ENCODE data around the gene FARS2.
A peak's percentile ranks its signal among the peaks of the same experiment; 100 is the strongest.

FARS2 gene

GRCh38 chr6:5276581-5276980 lies 15.3 kb downstream of the FARS2 start:
- no peak overlapping the region for H3K27ac ChIP-seq (ENCODE audit: insufficient read depth in 1 of 2, low read depth in 1 of 2, low read length in 2 of 2, poor library complexity in 1 of 2, severe bottlenecking in 2 of 2)
- peaks cover 0 to 3% (median 0%) of the 10 kb centered on the region in 5 experiments for H3K9me3 ChIP-seq (ENCODE audit: control extremely low read depth in 1 of 5, control insufficient read depth in 4 of 5, insufficient read depth in 2 of 5, low read depth in 1 of 5, low read length in 4 of 5)
- ChIA-PET CTCF (interaction anchor here (0.7 to 1.1 kb wide), 4 partner anchors 10 to 27 kb away, joined by 3 read pairs; no protein-coding TSS in a partner anchor), POLR2A (no interaction called here)
- 100% methylated on average over 1 of the region's 2 CpGs for WGBS (ENCODE audit: insufficient coverage)
- H3K4me1 ChIP-seq (ENCODE audit: control extremely low read depth in 1 of 4, control insufficient read depth in 4 of 4, insufficient read depth in 4 of 4, low read length in 3 of 4) = peaks cover 0 to 18% (median 7%) of the 10 kb centered on the region in 4 experiments
- DNase-seq = no peak
- no peaks in the 10 kb centered on the region for H3K27me3 ChIP-seq (replicated peaks in 2 of 5; ENCODE audit: control insufficient read depth in 4 of 5, insufficient read depth in 5 of 5, low read length in 4 of 5)
- no peak overlapping the region for H3K4me3 ChIP-seq (ENCODE audit: control insufficient read depth in 1 of 7, extremely low read depth in 1 of 7, insufficient read depth in 4 of 7, low read depth in 2 of 7, low read length in 6 of 7)
- no peaks in the 10 kb centered on the region for H3K36me3 ChIP-seq (ENCODE audit: control insufficient read depth in 4 of 4, insufficient read depth in 4 of 4, low read length in 3 of 4)

GRCh38 chr6:5277589-5277988 lies 16.3 kb downstream of the FARS2 start:
- no peak overlapping the region for H3K27ac ChIP-seq (ENCODE audit: insufficient read depth in 1 of 2, low read depth in 1 of 2, low read length in 2 of 2, poor library complexity in 1 of 2, severe bottlenecking in 2 of 2)
- CTCF ChIA-PET = interaction anchor here (0.7 to 1.1 kb wide), 3 partner anchors 11 to 26 kb away, joined by 3 read pairs; no protein-coding TSS in a partner anchor
- H3K9me3 ChIP-seq (ENCODE audit: control extremely low read depth in 1 of 5, control insufficient read depth in 4 of 5, insufficient read depth in 2 of 5, low read depth in 1 of 5, low read length in 4 of 5) = peaks cover 0 to 3% (median 0%) of the 10 kb centered on the region in 5 experiments
- no peak overlapping the region for H3K4me3 ChIP-seq (ENCODE audit: control insufficient read depth in 1 of 7, extremely low read depth in 1 of 7, insufficient read depth in 4 of 7, low read depth in 2 of 7, low read length in 6 of 7)
- DNase-seq = no peak
- H3K36me3 ChIP-seq (ENCODE audit: control insufficient read depth in 4 of 4, insufficient read depth in 4 of 4, low read length in 3 of 4) = no peaks in the 10 kb centered on the region
- POLR2A ChIA-PET = no interaction called here
- no CpG with 5 or more reads among the region's 3 CpGs for WGBS (ENCODE audit: insufficient coverage)
- no peaks in the 10 kb centered on the region for H3K27me3 ChIP-seq (replicated peaks in 2 of 5; ENCODE audit: control insufficient read depth in 4 of 5, insufficient read depth in 5 of 5, low read length in 4 of 5)
- H3K4me1 ChIP-seq (ENCODE audit: control extremely low read depth in 1 of 4, control insufficient read depth in 4 of 4, insufficient read depth in 4 of 4, low read length in 3 of 4) = peaks cover 0 to 18% (median 7%) of the 10 kb centered on the region in 4 experiments

- Histone ChIP-seq H3K4me3 (ENCODE audit: control insufficient read depth in 1 of 7, extremely low read depth in 1 of 7, insufficient read depth in 4 of 7, low read depth in 2 of 7, low read length in 6 of 7) (no peak overlapping the region), H3K27ac (ENCODE audit: insufficient read depth in 1 of 2, low read depth in 1 of 2, low read length in 2 of 2, poor library complexity in 1 of 2, severe bottlenecking in 2 of 2) (no peak overlapping the region), H3K36me3 (ENCODE audit: control insufficient read depth in 4 of 4, insufficient read depth in 4 of 4, low read length in 3 of 4) (no peaks in the 10 kb centered on the region), H3K27me3 (replicated peaks in 2 of 5; ENCODE audit: control insufficient read depth in 4 of 5, insufficient read depth in 5 of 5, low read length in 4 of 5) (no peaks in the 10 kb centered on the region), H3K9me3 (ENCODE audit: control extremely low read depth in 1 of 5, control insufficient read depth in 4 of 5, insufficient read depth in 2 of 5, low read depth in 1 of 5, low read length in 4 of 5) (peaks cover 0 to 3% (median 0%) of the 10 kb centered on the region in 5 experiments), H3K4me1 (ENCODE audit: control extremely low read depth in 1 of 4, control insufficient read depth in 4 of 4, insufficient read depth in 4 of 4, low read length in 3 of 4) (peaks cover 0 to 18% (median 7%) of the 10 kb centered on the region in 4 experiments)
- DNase-seq = no peak
- CTCF ChIA-PET = no interaction called here
- 89% methylated on average over 4 of the region's 5 CpGs for WGBS (ENCODE audit: insufficient coverage)
- POLR2A ChIA-PET = no interaction called here
Observed at GRCh38 chr6:5278047-5278446, 16.7 kb downstream of the FARS2 start.

- Histone ChIP-seq H3K27me3 (replicated peaks in 2 of 5; ENCODE audit: control insufficient read depth in 4 of 5, insufficient read depth in 5 of 5, low read length in 4 of 5) (no peaks in the 10 kb centered on the region), H3K9me3 (ENCODE audit: control extremely low read depth in 1 of 5, control insufficient read depth in 4 of 5, insufficient read depth in 2 of 5, low read depth in 1 of 5, low read length in 4 of 5) (peaks cover 0 to 3% (median 0%) of the 10 kb centered on the region in 5 experiments), H3K4me3 (ENCODE audit: control insufficient read depth in 1 of 7, extremely low read depth in 1 of 7, insufficient read depth in 4 of 7, low read depth in 2 of 7, low read length in 6 of 7) (no peak overlapping the region), H3K36me3 (ENCODE audit: control insufficient read depth in 4 of 4, insufficient read depth in 4 of 4, low read length in 3 of 4) (no peaks in the 10 kb centered on the region), H3K27ac (ENCODE audit: insufficient read depth in 1 of 2, low read depth in 1 of 2, low read length in 2 of 2, poor library complexity in 1 of 2, severe bottlenecking in 2 of 2) (no peak overlapping the region), H3K4me1 (ENCODE audit: control extremely low read depth in 1 of 4, control insufficient read depth in 4 of 4, insufficient read depth in 4 of 4, low read length in 3 of 4) (peaks cover 0 to 16% (median 7%) of the 10 kb centered on the region in 4 experiments)
- ChIA-PET CTCF (no interaction called here), POLR2A (no interaction called here)
- no peak for DNase-seq
- WGBS (ENCODE audit: insufficient coverage) = 100% methylated on average over 2 of the region's 3 CpGs
Observed at GRCh38 chr6:5278565-5279120, 17.3 kb downstream of the FARS2 start.

GRCh38 chr6:5279891-5280338 lies 18.6 kb downstream of the FARS2 start:
- WGBS (ENCODE audit: insufficient coverage) = 100% methylated on average over 1 of the region's 2 CpGs
- H3K27ac ChIP-seq (ENCODE audit: insufficient read depth in 1 of 2, low read depth in 1 of 2, low read length in 2 of 2, poor library complexity in 1 of 2, severe bottlenecking in 2 of 2) = no peak overlapping the region
- H3K4me1 ChIP-seq (ENCODE audit: control extremely low read depth in 1 of 4, control insufficient read depth in 4 of 4, insufficient read depth in 4 of 4, low read length in 3 of 4) = peaks cover 0 to 16% (median 5%) of the 10 kb centered on the region in 4 experiments
- CTCF ChIA-PET = no interaction called here
- no peaks in the 10 kb centered on the region for H3K27me3 ChIP-seq (replicated peaks in 2 of 5; ENCODE audit: control insufficient read depth in 4 of 5, insufficient read depth in 5 of 5, low read length in 4 of 5)
- POLR2A ChIA-PET = no interaction called here
- peaks cover 0 to 3% (median 0%) of the 10 kb centered on the region in 5 experiments for H3K9me3 ChIP-seq (ENCODE audit: control extremely low read depth in 1 of 5, control insufficient read depth in 4 of 5, insufficient read depth in 2 of 5, low read depth in 1 of 5, low read length in 4 of 5)
- no peak overlapping the region for H3K4me3 ChIP-seq (ENCODE audit: control insufficient read depth in 1 of 7, extremely low read depth in 1 of 7, insufficient read depth in 4 of 7, low read depth in 2 of 7, low read length in 6 of 7)
- DNase-seq = no peak
- no peaks in the 10 kb centered on the region for H3K36me3 ChIP-seq (ENCODE audit: control insufficient read depth in 4 of 4, insufficient read depth in 4 of 4, low read length in 3 of 4)

GRCh38 chr6:5280920-5281319 lies 19.6 kb downstream of the FARS2 start:
- no peak overlapping the region for H3K27ac ChIP-seq (ENCODE audit: insufficient read depth in 1 of 2, low read depth in 1 of 2, low read length in 2 of 2, poor library complexity in 1 of 2, severe bottlenecking in 2 of 2)

DNA sequence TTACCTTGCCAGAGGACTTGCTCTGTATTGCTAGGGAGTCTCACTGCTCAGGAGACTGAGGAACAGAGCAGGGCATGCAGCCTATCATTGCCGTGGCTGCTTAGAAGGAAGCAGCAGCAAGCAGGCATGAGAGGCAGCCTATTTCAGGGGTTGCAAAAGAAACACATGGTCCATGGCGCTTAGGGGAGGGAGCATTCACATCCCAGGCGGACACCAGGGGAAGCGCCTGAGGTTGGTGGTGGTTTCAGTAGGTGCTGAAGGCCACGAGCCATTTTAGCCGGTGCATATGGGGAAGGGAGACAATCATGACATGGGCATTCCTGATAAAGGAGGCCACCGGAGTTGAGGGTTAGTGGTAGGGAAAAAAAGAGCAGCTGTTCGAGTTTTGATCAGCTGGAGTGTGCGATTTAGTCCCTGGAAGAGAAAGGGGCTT lies 20.9 kb downstream of the FARS2 start:
- Histone ChIP-seq H3K36me3 (ENCODE audit: control insufficient read depth in 4 of 4, insufficient read depth in 4 of 4, low read length in 3 of 4) (no peaks in the 10 kb centered on the region), H3K27me3 (replicated peaks in 2 of 5; ENCODE audit: control insufficient read depth in 4 of 5, insufficient read depth in 5 of 5, low read length in 4 of 5) (no peaks in the 10 kb centered on the region), H3K27ac (ENCODE audit: insufficient read depth in 1 of 2, low read depth in 1 of 2, low read length in 2 of 2, poor library complexity in 1 of 2, severe bottlenecking in 2 of 2) (no peak overlapping the region), H3K4me3 (ENCODE audit: control insufficient read depth in 1 of 7, extremely low read depth in 1 of 7, insufficient read depth in 4 of 7, low read depth in 2 of 7, low read length in 6 of 7) (no peak overlapping the region), H3K9me3 (ENCODE audit: control extremely low read depth in 1 of 5, control insufficient read depth in 4 of 5, insufficient read depth in 2 of 5, low read depth in 1 of 5, low read length in 4 of 5) (peaks cover 0 to 3% (median 0%) of the 10 kb centered on the region in 5 experiments), H3K4me1 (ENCODE audit: control extremely low read depth in 1 of 4, control insufficient read depth in 4 of 4, insufficient read depth in 4 of 4, low read length in 3 of 4) (peaks cover 0 to 16% (median 6%) of the 10 kb centered on the region in 4 experiments)
- DNase-seq = peak in 1 of 3 donors; percentile 33
- 80% methylated on average over 9 of the region's 9 CpGs for WGBS (ENCODE audit: insufficient coverage)
- POLR2A ChIA-PET = no interaction called here
- CTCF ChIA-PET = no interaction called here

More at GRCh38 chr6:5280920-5281319, 19.6 kb downstream of the FARS2 start:
- H3K4me3 ChIP-seq (ENCODE audit: control insufficient read depth in 1 of 7, extremely low read depth in 1 of 7, insufficient read depth in 4 of 7, low read depth in 2 of 7, low read length in 6 of 7) = no peak overlapping the region
- H3K9me3 ChIP-seq (ENCODE audit: control extremely low read depth in 1 of 5, control insufficient read depth in 4 of 5, insufficient read depth in 2 of 5, low read depth in 1 of 5, low read length in 4 of 5) = peaks cover 0 to 3% (median 0%) of the 10 kb centered on the region in 5 experiments
- no peak for DNase-seq
- no peaks in the 10 kb centered on the region for H3K27me3 ChIP-seq (replicated peaks in 2 of 5; ENCODE audit: control insufficient read depth in 4 of 5, insufficient read depth in 5 of 5, low read length in 4 of 5)
- ChIA-PET CTCF (no interaction called here), POLR2A (no interaction called here)
- WGBS (ENCODE audit: insufficient coverage) = 20% methylated on average over 1 of the region's 2 CpGs
- no peaks in the 10 kb centered on the region for H3K36me3 ChIP-seq (ENCODE audit: control insufficient read depth in 4 of 4, insufficient read depth in 4 of 4, low read length in 3 of 4)
- peaks cover 0 to 16% (median 5%) of the 10 kb centered on the region in 4 experiments for H3K4me1 ChIP-seq (ENCODE audit: control extremely low read depth in 1 of 4, control insufficient read depth in 4 of 4, insufficient read depth in 4 of 4, low read length in 3 of 4)
